WTC11 (cell line): ENCODE results near the gene ST8SIA3. TPM values are rescaled to one million over a fixed set of nuclear protein-coding genes. Genes with fewer than 3 reads are reported as not detected.

Experiments used
- ATAC-seq: fragments of 200-7000 bp; cut with Tn5 transposase; 2 replicates; pipeline ENCODE4 v1.10.0; 2021; ENCODE audit warnings: mild to moderate bottlenecking, moderate library complexity
- CTCF ChIA-PET: fragments of 300-600 bp; sonication (Branson Sonifier 250); formaldehyde crosslinking; loops from one replicate; lab custom pipeline; 2021; ENCODE audit warnings: antibody characterized with exemption; lab: Charles Lee
- POLR2A ChIA-PET: fragments of 350-600 bp; sonication (Branson Sonifier 250); formaldehyde crosslinking; loops from one replicate; lab custom pipeline; 2021; ENCODE audit warnings: antibody characterized with exemption; lab: Charles Lee
- DNase-seq: peaks from one replicate; pipeline ENCODE4 v3.0.0; 2021; ENCODE audit warnings: low spot score
- H3K27ac Mint-ChIP-seq: 2 replicates; pipeline ENCODE4 v1.8.0; 2021; ENCODE audit warnings: mixed read lengths
- H3K27me3 Mint-ChIP-seq: 2 replicates; pipeline ENCODE4 v1.8.0; 2021; ENCODE audit warnings: low read depth, mild to moderate bottlenecking, moderate library complexity, mixed read lengths
- H3K36me3 Mint-ChIP-seq: 2 replicates; pipeline ENCODE4 v1.8.0; 2021; ENCODE audit warnings: mixed read lengths
- H3K4me1 Mint-ChIP-seq: 2 replicates; pipeline ENCODE4 v1.8.0; 2022; ENCODE audit warnings: mixed read lengths
- H3K4me3 Mint-ChIP-seq: 2 replicates; pipeline ENCODE4 v1.8.0; 2021; ENCODE audit warnings: mild to moderate bottlenecking, moderate library complexity, mixed read lengths
- H3K9me3 Mint-ChIP-seq: 2 replicates; pipeline ENCODE4 v1.8.0; 2021; ENCODE audit warnings: mixed read lengths
- CBFB ChIP-seq: sonication (generic); formaldehyde crosslinking; IDR thresholded peaks from 2 replicates; pipeline ENCODE4 v1.8.1; 2022; ENCODE audit warnings: mild to moderate bottlenecking, low read depth, missing genetic modification reagents
- ESRRA ChIP-seq: sonication (generic); formaldehyde crosslinking; IDR thresholded peaks from 2 replicates; pipeline ENCODE4 v1.8.1; 2022; ENCODE audit warnings: mild to moderate bottlenecking, missing genetic modification reagents, borderline replicate concordance
- GABPB1 ChIP-seq: sonication (generic); formaldehyde crosslinking; IDR thresholded peaks from 2 replicates; pipeline ENCODE4 v1.8.1; 2023; ENCODE audit warnings: mild to moderate bottlenecking, missing genetic modification reagents
- GTF2I ChIP-seq: fragments of 250-450 bp; sonication (Bioruptor Pico); conservative IDR thresholded peaks from 2 replicates; pipeline ENCODE4 v1.4.0; 2021; ENCODE audit warnings: mild to moderate bottlenecking
- JAZF1 ChIP-seq: fragments of 250-450 bp; sonication (Bioruptor Pico); IDR thresholded peaks from 2 replicates; pipeline ENCODE4 v1.9.0; 2021; ENCODE audit warnings: moderate library complexity, mild to moderate bottlenecking, inconsistent platforms
- JUN ChIP-seq: sonication (generic); formaldehyde crosslinking; IDR thresholded peaks from 2 replicates; pipeline ENCODE4 v1.8.0; 2023; ENCODE audit warnings: mild to moderate bottlenecking, missing genetic modification reagents
- MYBL2 ChIP-seq: sonication (generic); formaldehyde crosslinking; IDR thresholded peaks from 2 replicates; pipeline ENCODE4 v1.8.1; 2023; ENCODE audit warnings: mild to moderate bottlenecking, moderate library complexity, missing genetic modification reagents
- RORB ChIP-seq: fragments of 250-450 bp; sonication (Bioruptor Pico); IDR thresholded peaks from 2 replicates; pipeline ENCODE4 v1.9.0; 2021; ENCODE audit warnings: mild to moderate bottlenecking
- ZBTB21 ChIP-seq: sonication (generic); formaldehyde crosslinking; IDR thresholded peaks from 2 replicates; pipeline ENCODE4 v1.8.1; 2023; ENCODE audit warnings: mild to moderate bottlenecking, missing genetic modification reagents, borderline replicate concordance
- ZNF423 ChIP-seq: fragments of 250-450 bp; sonication (Bioruptor Pico); IDR thresholded peaks from 2 replicates; pipeline ENCODE4 v2.1.2; 2022; ENCODE audit warnings: mild to moderate bottlenecking, moderate library complexity
- total RNA-seq: library from RNA; stranded (reverse); gene quantifications from 3 replicates; pipeline ENCODE4 v1.2.3, GENCODE V29; 2021
- TF ChIP-seq, protein P1 (sequence below): sonication (generic); formaldehyde crosslinking; IDR thresholded peaks from 2 replicates; pipeline ENCODE4 v1.8.1; 2023; ENCODE audit warnings: mild to moderate bottlenecking, missing genetic modification reagents, borderline replicate concordance
- TF ChIP-seq, protein P2 (sequence below): fragments of 200-600 bp; IDR thresholded peaks from 2 replicates; pipeline ENCODE4 v1.8.0; 2022; ENCODE audit warnings: antibody characterized with exemption
- TF ChIP-seq, protein P3 (sequence below): fragments of 250-450 bp; sonication (Bioruptor Pico); IDR thresholded peaks from 2 replicates; pipeline ENCODE4 v1.9.0; 2021; ENCODE audit warnings: mild to moderate bottlenecking, borderline replicate concordance
- TF ChIP-seq, protein P4 (sequence below): fragments of 250-450 bp; sonication (Bioruptor Pico); IDR thresholded peaks from 2 replicates; pipeline ENCODE4 v1.8.0; 2021; ENCODE audit warnings: mild to moderate bottlenecking
- TF ChIP-seq, protein P5 (sequence below): sonication (generic); formaldehyde crosslinking; IDR thresholded peaks from 2 replicates; pipeline ENCODE4 v1.8.1; 2023; ENCODE audit warnings: mild to moderate bottlenecking, moderate library complexity, missing genetic modification reagents
- TF ChIP-seq, protein P6 (sequence below): sonication (generic); formaldehyde crosslinking; IDR thresholded peaks from 2 replicates; pipeline ENCODE4 v1.8.0; 2023; ENCODE audit warnings: mild to moderate bottlenecking, missing genetic modification reagents
- TF ChIP-seq, protein P7 (sequence below): sonication (generic); formaldehyde crosslinking; IDR thresholded peaks from 2 replicates; pipeline ENCODE4 v1.8.1; 2023; ENCODE audit warnings: mild to moderate bottlenecking, missing genetic modification reagents

Gene ST8SIA3
- total RNA-seq, 1 experiment from 2014 or later = 2.3 TPM

DNA sequence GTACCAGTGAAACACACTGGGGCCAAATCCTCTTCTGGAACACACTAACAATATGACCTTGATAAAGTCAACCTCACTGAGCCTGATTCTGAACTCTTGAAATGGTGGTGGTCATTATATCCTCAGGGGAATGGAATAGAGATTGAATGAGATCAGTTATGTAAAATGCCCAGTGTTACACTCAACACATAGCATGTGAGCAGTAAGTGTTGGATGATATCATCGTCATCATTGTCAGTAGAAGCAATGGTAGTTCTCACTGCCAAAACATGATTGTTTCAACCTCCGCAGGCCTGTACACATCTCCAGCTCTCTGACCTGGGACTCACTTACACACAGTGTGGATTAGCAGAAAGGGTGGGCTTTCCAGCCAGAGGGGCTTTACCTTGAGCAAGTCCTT is 5.5 kb upstream of the ST8SIA3 start:
- ChIA-PET CTCF (no interaction called here), POLR2A (no interaction called here)
- Mint-ChIP-seq H3K27me3 (peaks cover 19% of the 10 kb centered on the region), H3K4me1 (peaks cover 16% of the 10 kb centered on the region), H3K36me3 (no peaks in the 10 kb centered on the region), H3K27ac (no peak overlapping the region), H3K4me3 (no peak overlapping the region), H3K9me3 (no peaks in the 10 kb centered on the region)
- no peak for TF ChIP-seq RORB (CRISPR knock-in tag)
- no peak for TF ChIP-seq ESRRA
- TF ChIP-seq GTF2I (CRISPR knock-in tag) = no peak
- no peak for TF ChIP-seq MYBL2 (CRISPR knock-in tag)
- TF ChIP-seq JUN (CRISPR knock-in tag) = no peak
- TF ChIP-seq JAZF1 (CRISPR knock-in tag) = no peak
- TF ChIP-seq, protein P1, sequence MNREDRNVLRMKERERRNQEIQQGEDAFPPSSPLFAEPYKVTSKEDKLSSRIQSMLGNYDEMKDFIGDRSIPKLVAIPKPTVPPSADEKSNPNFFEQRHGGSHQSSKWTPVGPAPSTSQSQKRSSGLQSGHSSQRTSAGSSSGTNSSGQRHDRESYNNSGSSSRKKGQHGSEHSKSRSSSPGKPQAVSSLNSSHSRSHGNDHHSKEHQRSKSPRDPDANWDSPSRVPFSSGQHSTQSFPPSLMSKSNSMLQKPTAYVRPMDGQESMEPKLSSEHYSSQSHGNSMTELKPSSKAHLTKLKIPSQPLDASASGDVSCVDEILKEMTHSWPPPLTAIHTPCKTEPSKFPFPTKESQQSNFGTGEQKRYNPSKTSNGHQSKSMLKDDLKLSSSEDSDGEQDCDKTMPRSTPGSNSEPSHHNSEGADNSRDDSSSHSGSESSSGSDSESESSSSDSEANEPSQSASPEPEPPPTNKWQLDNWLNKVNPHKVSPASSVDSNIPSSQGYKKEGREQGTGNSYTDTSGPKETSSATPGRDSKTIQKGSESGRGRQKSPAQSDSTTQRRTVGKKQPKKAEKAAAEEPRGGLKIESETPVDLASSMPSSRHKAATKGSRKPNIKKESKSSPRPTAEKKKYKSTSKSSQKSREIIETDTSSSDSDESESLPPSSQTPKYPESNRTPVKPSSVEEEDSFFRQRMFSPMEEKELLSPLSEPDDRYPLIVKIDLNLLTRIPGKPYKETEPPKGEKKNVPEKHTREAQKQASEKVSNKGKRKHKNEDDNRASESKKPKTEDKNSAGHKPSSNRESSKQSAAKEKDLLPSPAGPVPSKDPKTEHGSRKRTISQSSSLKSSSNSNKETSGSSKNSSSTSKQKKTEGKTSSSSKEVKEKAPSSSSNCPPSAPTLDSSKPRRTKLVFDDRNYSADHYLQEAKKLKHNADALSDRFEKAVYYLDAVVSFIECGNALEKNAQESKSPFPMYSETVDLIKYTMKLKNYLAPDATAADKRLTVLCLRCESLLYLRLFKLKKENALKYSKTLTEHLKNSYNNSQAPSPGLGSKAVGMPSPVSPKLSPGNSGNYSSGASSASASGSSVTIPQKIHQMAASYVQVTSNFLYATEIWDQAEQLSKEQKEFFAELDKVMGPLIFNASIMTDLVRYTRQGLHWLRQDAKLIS = no peak
- TF ChIP-seq CBFB = no peak
- no peak for TF ChIP-seq GABPB1 (CRISPR knock-in tag)
- TF ChIP-seq, protein P2, sequence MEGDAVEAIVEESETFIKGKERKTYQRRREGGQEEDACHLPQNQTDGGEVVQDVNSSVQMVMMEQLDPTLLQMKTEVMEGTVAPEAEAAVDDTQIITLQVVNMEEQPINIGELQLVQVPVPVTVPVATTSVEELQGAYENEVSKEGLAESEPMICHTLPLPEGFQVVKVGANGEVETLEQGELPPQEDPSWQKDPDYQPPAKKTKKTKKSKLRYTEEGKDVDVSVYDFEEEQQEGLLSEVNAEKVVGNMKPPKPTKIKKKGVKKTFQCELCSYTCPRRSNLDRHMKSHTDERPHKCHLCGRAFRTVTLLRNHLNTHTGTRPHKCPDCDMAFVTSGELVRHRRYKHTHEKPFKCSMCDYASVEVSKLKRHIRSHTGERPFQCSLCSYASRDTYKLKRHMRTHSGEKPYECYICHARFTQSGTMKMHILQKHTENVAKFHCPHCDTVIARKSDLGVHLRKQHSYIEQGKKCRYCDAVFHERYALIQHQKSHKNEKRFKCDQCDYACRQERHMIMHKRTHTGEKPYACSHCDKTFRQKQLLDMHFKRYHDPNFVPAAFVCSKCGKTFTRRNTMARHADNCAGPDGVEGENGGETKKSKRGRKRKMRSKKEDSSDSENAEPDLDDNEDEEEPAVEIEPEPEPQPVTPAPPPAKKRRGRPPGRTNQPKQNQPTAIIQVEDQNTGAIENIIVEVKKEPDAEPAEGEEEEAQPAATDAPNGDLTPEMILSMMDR = no peak
- TF ChIP-seq, protein P3, sequence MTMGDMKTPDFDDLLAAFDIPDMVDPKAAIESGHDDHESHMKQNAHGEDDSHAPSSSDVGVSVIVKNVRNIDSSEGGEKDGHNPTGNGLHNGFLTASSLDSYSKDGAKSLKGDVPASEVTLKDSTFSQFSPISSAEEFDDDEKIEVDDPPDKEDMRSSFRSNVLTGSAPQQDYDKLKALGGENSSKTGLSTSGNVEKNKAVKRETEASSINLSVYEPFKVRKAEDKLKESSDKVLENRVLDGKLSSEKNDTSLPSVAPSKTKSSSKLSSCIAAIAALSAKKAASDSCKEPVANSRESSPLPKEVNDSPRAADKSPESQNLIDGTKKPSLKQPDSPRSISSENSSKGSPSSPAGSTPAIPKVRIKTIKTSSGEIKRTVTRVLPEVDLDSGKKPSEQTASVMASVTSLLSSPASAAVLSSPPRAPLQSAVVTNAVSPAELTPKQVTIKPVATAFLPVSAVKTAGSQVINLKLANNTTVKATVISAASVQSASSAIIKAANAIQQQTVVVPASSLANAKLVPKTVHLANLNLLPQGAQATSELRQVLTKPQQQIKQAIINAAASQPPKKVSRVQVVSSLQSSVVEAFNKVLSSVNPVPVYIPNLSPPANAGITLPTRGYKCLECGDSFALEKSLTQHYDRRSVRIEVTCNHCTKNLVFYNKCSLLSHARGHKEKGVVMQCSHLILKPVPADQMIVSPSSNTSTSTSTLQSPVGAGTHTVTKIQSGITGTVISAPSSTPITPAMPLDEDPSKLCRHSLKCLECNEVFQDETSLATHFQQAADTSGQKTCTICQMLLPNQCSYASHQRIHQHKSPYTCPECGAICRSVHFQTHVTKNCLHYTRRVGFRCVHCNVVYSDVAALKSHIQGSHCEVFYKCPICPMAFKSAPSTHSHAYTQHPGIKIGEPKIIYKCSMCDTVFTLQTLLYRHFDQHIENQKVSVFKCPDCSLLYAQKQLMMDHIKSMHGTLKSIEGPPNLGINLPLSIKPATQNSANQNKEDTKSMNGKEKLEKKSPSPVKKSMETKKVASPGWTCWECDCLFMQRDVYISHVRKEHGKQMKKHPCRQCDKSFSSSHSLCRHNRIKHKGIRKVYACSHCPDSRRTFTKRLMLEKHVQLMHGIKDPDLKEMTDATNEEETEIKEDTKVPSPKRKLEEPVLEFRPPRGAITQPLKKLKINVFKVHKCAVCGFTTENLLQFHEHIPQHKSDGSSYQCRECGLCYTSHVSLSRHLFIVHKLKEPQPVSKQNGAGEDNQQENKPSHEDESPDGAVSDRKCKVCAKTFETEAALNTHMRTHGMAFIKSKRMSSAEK (CRISPR knock-in tag) = no peak
- TF ChIP-seq, protein P4, sequence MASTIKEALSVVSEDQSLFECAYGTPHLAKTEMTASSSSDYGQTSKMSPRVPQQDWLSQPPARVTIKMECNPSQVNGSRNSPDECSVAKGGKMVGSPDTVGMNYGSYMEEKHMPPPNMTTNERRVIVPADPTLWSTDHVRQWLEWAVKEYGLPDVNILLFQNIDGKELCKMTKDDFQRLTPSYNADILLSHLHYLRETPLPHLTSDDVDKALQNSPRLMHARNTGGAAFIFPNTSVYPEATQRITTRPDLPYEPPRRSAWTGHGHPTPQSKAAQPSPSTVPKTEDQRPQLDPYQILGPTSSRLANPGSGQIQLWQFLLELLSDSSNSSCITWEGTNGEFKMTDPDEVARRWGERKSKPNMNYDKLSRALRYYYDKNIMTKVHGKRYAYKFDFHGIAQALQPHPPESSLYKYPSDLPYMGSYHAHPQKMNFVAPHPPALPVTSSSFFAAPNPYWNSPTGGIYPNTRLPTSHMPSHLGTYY (CRISPR knock-in tag) = no peak
- TF ChIP-seq ZBTB21 (CRISPR knock-in tag) = no peak
- TF ChIP-seq ZNF423 = no peak
- TF ChIP-seq, protein P5, sequence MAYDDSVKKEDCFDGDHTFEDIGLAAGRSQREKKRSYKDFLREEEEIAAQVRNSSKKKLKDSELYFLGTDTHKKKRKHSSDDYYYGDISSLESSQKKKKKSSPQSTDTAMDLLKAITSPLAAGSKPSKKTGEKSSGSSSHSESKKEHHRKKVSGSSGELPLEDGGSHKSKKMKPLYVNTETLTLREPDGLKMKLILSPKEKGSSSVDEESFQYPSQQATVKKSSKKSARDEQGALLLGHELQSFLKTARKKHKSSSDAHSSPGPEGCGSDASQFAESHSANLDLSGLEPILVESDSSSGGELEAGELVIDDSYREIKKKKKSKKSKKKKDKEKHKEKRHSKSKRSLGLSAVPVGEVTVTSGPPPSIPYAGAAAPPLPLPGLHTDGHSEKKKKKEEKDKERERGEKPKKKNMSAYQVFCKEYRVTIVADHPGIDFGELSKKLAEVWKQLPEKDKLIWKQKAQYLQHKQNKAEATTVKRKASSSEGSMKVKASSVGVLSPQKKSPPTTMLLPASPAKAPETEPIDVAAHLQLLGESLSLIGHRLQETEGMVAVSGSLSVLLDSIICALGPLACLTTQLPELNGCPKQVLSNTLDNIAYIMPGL (CRISPR knock-in tag) = no peak
- TF ChIP-seq, protein P6, sequence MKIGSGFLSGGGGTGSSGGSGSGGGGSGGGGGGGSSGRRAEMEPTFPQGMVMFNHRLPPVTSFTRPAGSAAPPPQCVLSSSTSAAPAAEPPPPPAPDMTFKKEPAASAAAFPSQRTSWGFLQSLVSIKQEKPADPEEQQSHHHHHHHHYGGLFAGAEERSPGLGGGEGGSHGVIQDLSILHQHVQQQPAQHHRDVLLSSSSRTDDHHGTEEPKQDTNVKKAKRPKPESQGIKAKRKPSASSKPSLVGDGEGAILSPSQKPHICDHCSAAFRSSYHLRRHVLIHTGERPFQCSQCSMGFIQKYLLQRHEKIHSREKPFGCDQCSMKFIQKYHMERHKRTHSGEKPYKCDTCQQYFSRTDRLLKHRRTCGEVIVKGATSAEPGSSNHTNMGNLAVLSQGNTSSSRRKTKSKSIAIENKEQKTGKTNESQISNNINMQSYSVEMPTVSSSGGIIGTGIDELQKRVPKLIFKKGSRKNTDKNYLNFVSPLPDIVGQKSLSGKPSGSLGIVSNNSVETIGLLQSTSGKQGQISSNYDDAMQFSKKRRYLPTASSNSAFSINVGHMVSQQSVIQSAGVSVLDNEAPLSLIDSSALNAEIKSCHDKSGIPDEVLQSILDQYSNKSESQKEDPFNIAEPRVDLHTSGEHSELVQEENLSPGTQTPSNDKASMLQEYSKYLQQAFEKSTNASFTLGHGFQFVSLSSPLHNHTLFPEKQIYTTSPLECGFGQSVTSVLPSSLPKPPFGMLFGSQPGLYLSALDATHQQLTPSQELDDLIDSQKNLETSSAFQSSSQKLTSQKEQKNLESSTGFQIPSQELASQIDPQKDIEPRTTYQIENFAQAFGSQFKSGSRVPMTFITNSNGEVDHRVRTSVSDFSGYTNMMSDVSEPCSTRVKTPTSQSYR (CRISPR knock-in tag) = no peak
- TF ChIP-seq, protein P7, sequence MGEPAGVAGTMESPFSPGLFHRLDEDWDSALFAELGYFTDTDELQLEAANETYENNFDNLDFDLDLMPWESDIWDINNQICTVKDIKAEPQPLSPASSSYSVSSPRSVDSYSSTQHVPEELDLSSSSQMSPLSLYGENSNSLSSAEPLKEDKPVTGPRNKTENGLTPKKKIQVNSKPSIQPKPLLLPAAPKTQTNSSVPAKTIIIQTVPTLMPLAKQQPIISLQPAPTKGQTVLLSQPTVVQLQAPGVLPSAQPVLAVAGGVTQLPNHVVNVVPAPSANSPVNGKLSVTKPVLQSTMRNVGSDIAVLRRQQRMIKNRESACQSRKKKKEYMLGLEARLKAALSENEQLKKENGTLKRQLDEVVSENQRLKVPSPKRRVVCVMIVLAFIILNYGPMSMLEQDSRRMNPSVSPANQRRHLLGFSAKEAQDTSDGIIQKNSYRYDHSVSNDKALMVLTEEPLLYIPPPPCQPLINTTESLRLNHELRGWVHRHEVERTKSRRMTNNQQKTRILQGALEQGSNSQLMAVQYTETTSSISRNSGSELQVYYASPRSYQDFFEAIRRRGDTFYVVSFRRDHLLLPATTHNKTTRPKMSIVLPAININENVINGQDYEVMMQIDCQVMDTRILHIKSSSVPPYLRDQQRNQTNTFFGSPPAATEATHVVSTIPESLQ (CRISPR knock-in tag) = no peak
- ATAC-seq = no peak
- DNase-seq = no peak
